GM19238 (cell line): ENCODE results near the gene OPCML.

Experiments used
- DNase-seq: peaks from one replicate; pipeline ENCODE4 v3.0.0; 2011; ENCODE audit warnings: low spot score; ENCODE audit not compliant: insufficient read length

The OPCML gene

GRCh38 chr11:132770829-132771530, 761.3 kb downstream of the OPCML start:
- no peak for DNase-seq

- DNase-seq, result no peak
Observed at GRCh38 chr11:132763503-132763902, 768.8 kb downstream of the OPCML start.

- no peak for DNase-seq
Observed at GRCh38 chr11:132755934-132756333, 776.4 kb downstream of the OPCML start.

GRCh38 chr11:132751516-132752250, 780.6 kb downstream of the OPCML start:
- DNase-seq, result no peak

GRCh38 chr11:132746305-132746704, 786.0 kb downstream of the OPCML start:
- DNase-seq, result no peak

- DNase-seq, result no peak
Observed at GRCh38 chr11:132745306-132745705, 787.0 kb downstream of the OPCML start.

GRCh38 chr11:132744771-132745170, 787.5 kb downstream of the OPCML start:
- DNase-seq, result no peak

- DNase-seq, result no peak
Observed at GRCh38 chr11:132743601-132744000, 788.7 kb downstream of the OPCML start.

- DNase-seq, result no peak
Observed at GRCh38 chr11:132742929-132743328, 789.4 kb downstream of the OPCML start.

- no peak for DNase-seq
Observed at GRCh38 chr11:132734217-132734616, 798.1 kb downstream of the OPCML start.

GRCh38 chr11:132728026-132728425, 804.3 kb downstream of the OPCML start:
- no peak for DNase-seq

- DNase-seq, result no peak
Observed at GRCh38 chr11:132721526-132721925, 810.8 kb downstream of the OPCML start.

GRCh38 chr11:132719684-132720083, 812.6 kb downstream of the OPCML start:
- DNase-seq, result no peak

- no peak for DNase-seq
Observed at GRCh38 chr11:132718711-132719671, 813.3 kb downstream of the OPCML start.

GRCh38 chr11:132717824-132718223, 814.5 kb downstream of the OPCML start:
- no peak for DNase-seq

- DNase-seq, result no peak
Observed at GRCh38 chr11:132716037-132716436, 816.3 kb downstream of the OPCML start.

GRCh38 chr11:132714859-132715440, 817.4 kb downstream of the OPCML start:
- DNase-seq, result no peak

GRCh38 chr11:132712466-132712865, 819.8 kb downstream of the OPCML start:
- no peak for DNase-seq

- DNase-seq, result no peak
Observed at GRCh38 chr11:132704781-132705375, 827.4 kb downstream of the OPCML start.

GRCh38 chr11:132692891-132693290, 839.4 kb downstream of the OPCML start:
- no peak for DNase-seq
